MM.1S (cell line): ENCODE data around the gene PRKAR1B.

Experiments used
- DNase-seq: peaks from one replicate; pipeline ENCODE4 v3.0.0-alpha.2; 2015
- H2AFZ ChIP-seq: fragments of 300-600 bp; sonication (generic); 2 replicates; pipeline ENCODE4 v1.6.0; 2016; ENCODE audit warnings: antibody characterized with exemption, low read length
- H3F3A ChIP-seq: fragments of 300-600 bp; sonication (generic); 2 replicates; pipeline ENCODE4 v1.6.1; 2016; ENCODE audit warnings: mild to moderate bottlenecking, antibody characterized with exemption, low read length, moderate library complexity, mixed read lengths; ENCODE audit not compliant: insufficient read depth
- H3K27ac ChIP-seq: fragments of 300-600 bp; sonication (generic); 2 replicates; pipeline ENCODE4 v1.5.1; 2016; ENCODE audit warnings: mild to moderate bottlenecking, low read length
- H3K27me3 ChIP-seq: fragments of 300-600 bp; sonication (generic); replicated peaks from 2 replicates; pipeline ENCODE4 v1.6.0; 2016; ENCODE audit warnings: low read length; ENCODE audit not compliant: insufficient read depth
- H3K36me3 ChIP-seq: fragments of 300-600 bp; sonication (generic); replicated peaks from 2 replicates; pipeline ENCODE4 v1.6.1; 2016; ENCODE audit warnings: mild to moderate bottlenecking, low read length, mixed read lengths; ENCODE audit not compliant: insufficient read depth
- H3K4me1 ChIP-seq: fragments of 300-600 bp; sonication (generic); 2 replicates; pipeline ENCODE4 v1.6.1; 2016; ENCODE audit warnings: low read length, mixed read lengths
- H3K4me2 ChIP-seq: fragments of 300-600 bp; sonication (generic); 2 replicates; pipeline ENCODE4 v1.6.0; 2016; ENCODE audit warnings: low read depth, low read length
- H3K4me3 ChIP-seq: fragments of 300-600 bp; sonication (generic); 2 replicates; pipeline ENCODE4 v1.5.1; 2016; ENCODE audit warnings: low read length, mixed read lengths
- H3K79me2 ChIP-seq: fragments of 300-600 bp; sonication (generic); 2 replicates; pipeline ENCODE4 v1.6.1; 2016; ENCODE audit warnings: mixed run types, low read length, mixed read lengths
- H3K9ac ChIP-seq: fragments of 300-600 bp; sonication (generic); 2 replicates; pipeline ENCODE4 v1.6.1; 2016; ENCODE audit warnings: low read length, mixed read lengths
- H3K9me2 ChIP-seq: fragments of 300-600 bp; sonication (generic); replicated peaks from 2 replicates; pipeline ENCODE4 v1.6.1; 2016; ENCODE audit warnings: mild to moderate bottlenecking, low read length, mixed read lengths; ENCODE audit not compliant: insufficient read depth
- H3K9me3 ChIP-seq: fragments of 300-600 bp; sonication (generic); replicated peaks from 2 replicates; pipeline ENCODE4 v1.6.1; 2016; ENCODE audit warnings: mild to moderate bottlenecking, low read length, mixed read lengths; ENCODE audit not compliant: insufficient read depth
- H4K20me1 ChIP-seq: fragments of 300-600 bp; sonication (generic); 2 replicates; pipeline ENCODE4 v1.6.1; 2016; ENCODE audit warnings: mild to moderate bottlenecking, low read length, moderate library complexity, mixed read lengths; ENCODE audit not compliant: insufficient read depth
- CTCF ChIP-seq: fragments of 300-600 bp; sonication (generic); IDR thresholded peaks from 2 replicates; pipeline ENCODE4 v1.5.1; 2016; ENCODE audit warnings: antibody characterized with exemption, low read length, mixed read lengths
- EZH2 ChIP-seq: fragments of 300-600 bp; sonication (generic); optimal IDR thresholded peaks from 2 replicates; pipeline ENCODE3; 2017; ENCODE audit warnings: low read depth, mild to moderate bottlenecking, antibody characterized with exemption, low read length, mixed read lengths
- EZH2phosphoT487 ChIP-seq: fragments of 300-600 bp; sonication (generic); IDR thresholded peaks from 2 replicates; pipeline ENCODE4 v1.6.1; 2018; ENCODE audit warnings: antibody characterized with exemption, low read length

Gene PRKAR1B

GRCh38 chr7:510131-510481 lies 217.0 kb downstream of the PRKAR1B start:
- Histone ChIP-seq H3K9me2 (no peaks in the 10 kb centered on the region), H4K20me1 (no peaks in the 10 kb centered on the region), H3K4me3 (no peak overlapping the region), H3K9ac (no peak overlapping the region), H3K36me3 (no peaks in the 10 kb centered on the region), H2AFZ (no peak overlapping the region), H3K79me2 (no peaks in the 10 kb centered on the region), H3K9me3 (no peaks in the 10 kb centered on the region), H3K4me2 (no peak overlapping the region), H3F3A (no peaks in the 10 kb centered on the region), H3K27me3 (no peaks in the 10 kb centered on the region), H3K27ac (no peak overlapping the region), H3K4me1 (no peaks in the 10 kb centered on the region)
- no peak for TF ChIP-seq CTCF
- TF ChIP-seq EZH2: no peak
- no peak for TF ChIP-seq EZH2phosphoT487
- no peak for DNase-seq

- Histone ChIP-seq H3K27ac (no peak overlapping the region), H3K27me3 (no peaks in the 10 kb centered on the region), H3K9me3 (no peaks in the 10 kb centered on the region), H3K36me3 (no peaks in the 10 kb centered on the region), H3K9me2 (no peaks in the 10 kb centered on the region), H3K9ac (no peak overlapping the region), H3K4me2 (no peak overlapping the region), H3K4me3 (no peak overlapping the region), H4K20me1 (no peaks in the 10 kb centered on the region), H3F3A (no peaks in the 10 kb centered on the region), H3K4me1 (no peaks in the 10 kb centered on the region), H2AFZ (no peak overlapping the region), H3K79me2 (no peaks in the 10 kb centered on the region)
- TF ChIP-seq EZH2phosphoT487 (no peak), CTCF (no peak), EZH2 (no peak)
- DNase-seq: no peak
Observed at GRCh38 chr7:509426-510130, 217.5 kb downstream of the PRKAR1B start.

- no peak overlapping the region for H3K4me3 ChIP-seq
- no peaks in the 10 kb centered on the region for H3K36me3 ChIP-seq
- no peaks in the 10 kb centered on the region for H3K27me3 ChIP-seq
- H3K9me2 ChIP-seq: no peaks in the 10 kb centered on the region
- no peaks in the 10 kb centered on the region for H3F3A ChIP-seq
- no peak overlapping the region for H2AFZ ChIP-seq
- TF ChIP-seq EZH2phosphoT487 (no peak), EZH2 (no peak), CTCF (no peak)
- no peak for DNase-seq
- no peaks in the 10 kb centered on the region for H4K20me1 ChIP-seq
- H3K9ac ChIP-seq: no peak overlapping the region
- H3K79me2 ChIP-seq: no peaks in the 10 kb centered on the region
- H3K27ac ChIP-seq: no peak overlapping the region
- H3K9me3 ChIP-seq: no peaks in the 10 kb centered on the region
- H3K4me2 ChIP-seq: no peak overlapping the region
- no peaks in the 10 kb centered on the region for H3K4me1 ChIP-seq
Observed at GRCh38 chr7:508461-509170, 218.5 kb downstream of the PRKAR1B start.
